ENCODE data around the gene TLR2.
"Not testable (repeated sequence)": the region's sequence is repeated elsewhere in the genome, so short reads cannot be mapped to it uniquely, and the experiment has no call there.

Gene TLR2

DNA sequence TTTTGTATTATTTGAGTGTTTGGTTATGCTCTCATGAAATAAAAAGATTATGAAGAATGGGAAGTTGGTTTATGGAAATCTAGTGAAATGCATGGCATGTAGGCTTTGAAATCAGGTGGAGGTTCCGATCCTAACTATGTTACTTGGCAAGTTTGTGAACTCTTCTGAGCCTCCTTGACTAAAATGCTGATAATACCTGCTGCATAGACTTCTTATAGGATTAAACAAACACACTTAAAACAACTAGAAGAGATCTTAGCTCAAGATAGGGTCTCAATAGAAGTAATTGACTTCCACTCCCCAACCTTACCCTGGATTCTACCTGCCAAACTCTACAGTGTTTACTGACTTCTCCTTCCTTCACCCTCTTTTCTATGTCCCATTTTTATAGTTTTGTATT is 22.2 kb upstream of the TLR2 start:
- no peak for DNase-seq (ENCODE audit: low read depth)

DNA sequence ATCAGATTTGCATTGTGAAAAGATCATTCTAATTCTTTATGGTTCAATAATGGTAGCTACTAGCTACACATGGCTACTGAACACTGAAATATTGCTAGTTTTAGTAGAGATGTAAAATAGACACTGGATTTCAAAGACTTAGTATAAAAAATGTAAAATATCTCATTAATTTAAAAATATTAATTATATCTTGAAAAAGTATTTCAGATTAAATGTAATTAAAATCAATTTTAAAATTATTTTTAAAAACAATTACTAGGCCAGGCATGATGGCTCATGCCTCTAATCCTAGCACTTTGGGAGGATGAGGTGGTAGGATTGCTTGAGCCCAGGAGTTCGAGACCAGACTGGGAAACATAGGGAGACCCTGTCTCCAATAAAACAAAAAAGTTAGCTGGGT is 20.4 kb upstream of the TLR2 start:
- DNase-seq (ENCODE audit: low read depth) = no peak

- DNase-seq (ENCODE audit: low read depth) = not testable (repeated sequence)
These were observed 17.6 kb upstream of the TLR2 start for GRCh38 chr4:153666505-153666904.

DNA sequence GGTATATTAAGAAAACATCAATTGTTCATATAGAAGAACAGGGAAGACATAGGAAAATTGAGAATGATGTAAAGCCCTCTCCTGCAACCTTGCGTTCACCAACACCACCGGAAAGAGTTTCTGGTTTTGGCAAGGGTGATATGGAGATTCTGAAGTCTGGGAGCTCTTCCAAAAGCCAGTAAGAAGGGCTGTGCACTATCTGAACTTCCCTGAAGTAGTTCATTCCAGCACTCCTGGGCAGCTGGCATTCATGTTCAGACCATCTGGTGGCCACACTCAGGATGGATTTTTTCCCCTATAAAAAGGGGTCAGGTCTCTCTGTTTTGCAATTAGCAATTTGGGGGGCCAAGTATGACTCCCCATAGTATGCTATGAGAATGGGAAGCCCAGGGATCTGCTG is 15.4 kb upstream of the TLR2 start:
- no peak for DNase-seq (ENCODE audit: low read depth)

DNA sequence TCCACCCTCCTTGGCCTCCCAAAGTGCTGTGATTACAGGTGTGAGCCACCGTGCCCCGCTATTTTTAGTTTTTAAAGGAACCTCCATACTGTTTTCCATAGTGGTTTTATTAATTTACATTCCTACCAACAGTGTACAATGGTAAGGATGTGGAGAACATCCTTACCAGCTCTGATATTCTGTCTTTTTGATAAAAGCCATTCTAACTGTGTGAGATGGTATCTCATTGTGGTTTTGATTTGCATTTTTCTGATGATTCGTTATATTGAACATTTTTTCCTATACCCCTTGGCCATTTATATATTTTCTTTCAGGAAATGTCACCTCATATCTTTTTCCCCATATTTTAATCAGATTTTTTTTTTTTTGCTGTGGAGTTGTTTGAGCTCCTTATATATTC is 14.2 kb upstream of the TLR2 start:
- no peak for DNase-seq (ENCODE audit: low read depth)

- no peak for DNase-seq (ENCODE audit: low read depth)
These were observed 7.6 kb upstream of the TLR2 start for GRCh38 chr4:153676486-153676885.

DNA sequence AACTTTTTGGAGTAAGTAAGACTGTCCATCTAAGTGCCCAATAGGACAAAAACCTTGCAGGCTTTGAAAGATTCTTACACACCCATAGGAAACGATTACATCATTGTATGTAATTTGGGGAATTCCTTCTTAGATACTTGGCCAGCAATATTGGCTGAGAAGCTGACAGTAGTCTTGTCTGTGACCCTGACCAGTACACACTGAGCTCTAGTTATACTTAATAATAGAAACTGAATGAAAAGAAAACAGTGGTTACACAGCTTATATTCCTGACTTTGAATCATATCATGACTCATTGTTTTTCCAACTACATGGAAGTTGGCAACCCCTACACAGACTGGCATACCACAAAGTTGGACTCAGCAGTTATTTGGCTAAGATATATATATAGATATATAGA is 7.1 kb upstream of the TLR2 start:
- no peak for DNase-seq (ENCODE audit: low read depth)

DNA sequence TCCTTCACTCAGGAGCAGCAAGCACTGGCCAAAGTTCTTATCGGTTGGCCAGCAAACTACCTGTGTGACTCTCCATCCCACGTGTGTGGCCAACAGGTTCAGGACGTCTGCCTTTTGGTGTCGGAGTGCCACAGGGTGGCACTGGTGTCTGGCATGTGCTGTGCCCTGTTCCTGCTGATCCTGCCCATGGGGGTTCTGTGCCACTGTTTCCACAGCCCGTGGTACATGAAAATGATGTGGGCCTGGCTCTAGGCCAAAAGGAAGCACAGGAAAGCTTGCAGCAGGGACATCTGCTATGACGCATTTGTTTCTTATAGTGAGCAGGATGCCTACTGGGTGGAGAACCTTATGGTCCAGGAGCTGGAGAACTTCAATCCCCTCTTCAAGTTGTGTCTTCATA is 4.6 kb upstream of the TLR2 start:
- DNase-seq (ENCODE audit: low read depth) = no peak

GRCh38 chr4:153683763-153684181 is 308 bp upstream of the TLR2 start:
- no peak for DNase-seq (ENCODE audit: low read depth)

- no peak for DNase-seq (ENCODE audit: low read depth)
These were observed 891 bp downstream of the TLR2 start for GRCh38 chr4:153684971-153685371.

- no peak for DNase-seq (ENCODE audit: low read depth)
These were observed 20.4 kb downstream of the TLR2 start for GRCh38 chr4:153704522-153704921.

DNA sequence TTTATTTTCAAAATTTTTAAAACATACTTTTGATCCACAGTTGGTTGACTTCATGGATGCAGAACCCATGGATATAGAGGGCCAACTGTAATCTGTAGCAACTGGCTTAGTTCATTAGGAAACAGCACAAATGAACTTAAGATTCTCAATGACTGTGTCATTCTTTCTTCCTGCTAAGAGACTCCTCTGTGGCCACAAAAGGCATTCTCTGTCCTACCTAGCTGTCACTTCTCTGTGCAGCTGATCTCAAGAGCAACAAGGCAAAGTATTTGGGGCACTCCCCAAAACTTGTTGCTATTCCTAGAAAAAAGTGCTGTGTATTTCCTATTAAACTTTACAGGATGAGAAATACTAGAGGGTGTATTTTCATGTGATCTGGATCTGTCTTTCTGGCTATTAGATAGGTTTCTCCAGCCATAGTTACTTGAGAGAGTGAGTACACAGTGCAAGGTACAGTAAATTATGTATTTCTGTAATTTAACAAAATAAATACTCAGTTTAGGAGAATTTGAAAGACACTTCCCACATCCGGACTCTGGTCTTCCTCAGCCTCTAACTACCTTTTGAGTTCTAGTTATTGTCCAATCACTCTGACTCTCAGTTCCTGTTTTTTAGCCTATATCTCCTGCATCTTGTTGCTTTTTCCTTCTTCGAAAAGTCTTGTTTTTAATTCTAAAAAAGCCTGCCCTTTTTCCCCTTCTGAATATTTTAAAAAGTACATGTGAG is 21.8 kb downstream of the TLR2 start:
- DNase-seq (ENCODE audit: low read depth) = no peak

DNA sequence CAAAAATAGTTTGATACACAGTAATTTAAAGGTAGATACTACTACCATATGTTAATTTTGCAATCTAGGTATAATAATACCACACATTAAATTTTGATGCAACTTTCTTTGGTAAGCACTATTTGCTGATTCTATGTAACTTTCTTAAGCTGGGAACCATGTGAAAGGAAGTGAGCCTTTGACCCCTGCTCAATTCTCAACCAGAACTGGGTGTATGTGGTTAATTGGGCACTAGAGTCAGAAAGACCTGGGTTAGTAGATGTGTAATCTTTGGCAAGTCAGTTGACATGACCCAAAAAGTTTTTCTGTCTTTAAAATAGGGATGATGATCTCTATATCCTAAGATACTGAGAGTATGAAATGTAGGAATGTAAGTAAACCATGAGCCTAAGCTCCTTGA is 22.4 kb downstream of the TLR2 start:
- no peak for DNase-seq (ENCODE audit: low read depth)

DNA sequence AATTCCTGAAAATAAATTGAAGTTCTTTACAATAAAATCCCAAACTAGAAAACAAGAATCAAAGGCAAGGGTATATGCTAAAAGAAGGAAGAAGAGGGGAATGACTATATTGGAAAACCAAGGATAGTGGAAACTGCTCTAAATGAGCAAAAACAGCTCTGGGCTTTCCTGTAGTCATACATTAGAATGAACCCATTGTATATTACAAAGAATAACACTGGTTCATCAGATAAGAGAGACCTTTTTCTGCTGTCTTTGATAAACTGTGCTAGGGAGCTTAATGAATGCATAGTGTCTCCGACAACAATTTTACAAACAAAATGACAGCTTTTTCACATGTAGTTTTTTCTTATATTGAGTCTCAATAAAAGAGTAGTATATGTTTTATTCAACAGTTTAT is 26.6 kb downstream of the TLR2 start:
- DNase-seq (ENCODE audit: low read depth) = no peak

DNA sequence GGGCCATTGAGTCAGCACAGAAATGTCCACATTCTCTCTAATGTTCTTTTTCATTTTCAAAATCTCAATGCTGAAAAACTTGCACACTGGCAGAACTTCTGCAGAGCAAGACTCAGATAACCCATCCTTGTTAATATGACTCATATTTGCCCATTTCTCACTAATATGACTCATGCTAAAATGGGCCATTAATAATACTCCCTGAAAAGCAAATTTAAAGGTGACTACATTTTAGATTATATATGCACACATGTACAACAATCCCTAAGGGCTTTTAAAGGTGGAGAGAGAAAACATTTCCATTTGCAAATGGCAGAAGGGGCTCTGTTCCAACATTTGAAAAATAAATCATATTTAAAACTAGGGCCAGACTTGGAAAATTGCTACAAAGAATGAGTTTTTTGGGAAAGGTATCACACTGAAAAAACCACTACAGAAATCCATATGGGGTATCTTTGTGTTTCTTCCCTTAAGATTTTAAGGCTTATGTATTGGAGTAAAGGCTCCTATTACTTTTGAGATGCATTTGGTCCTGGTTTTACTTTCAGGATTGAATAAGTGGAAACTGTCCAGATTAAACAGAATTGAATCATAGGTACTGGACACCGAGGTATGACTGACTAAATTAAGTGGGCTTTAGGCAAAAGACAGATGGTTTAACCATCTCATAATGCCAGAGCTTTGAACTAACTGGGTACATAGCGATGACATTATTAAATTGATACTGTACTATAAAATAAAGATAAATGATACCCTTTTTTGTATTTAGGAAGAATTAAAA is 30.0 kb downstream of the TLR2 start:
- no peak for DNase-seq (ENCODE audit: low read depth)

DNA sequence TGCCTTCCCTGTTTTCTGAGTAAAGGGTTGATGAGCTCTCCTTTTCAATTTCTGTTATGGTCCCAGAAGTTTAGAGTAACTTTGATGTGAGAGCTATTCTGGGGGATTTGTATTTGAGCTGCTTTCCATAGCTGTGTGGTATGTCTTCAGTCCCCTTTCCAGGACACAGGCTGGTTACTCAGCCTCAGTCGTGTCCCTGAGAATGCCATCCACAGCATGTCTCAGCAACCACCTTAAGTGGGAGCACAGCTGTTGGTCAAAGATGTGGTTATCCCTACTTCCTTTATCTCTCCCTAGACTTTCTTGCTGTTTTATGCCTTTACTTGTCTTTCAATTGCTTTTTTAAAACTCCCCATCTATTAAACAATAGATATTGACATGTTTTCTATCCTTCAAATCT is 38.0 kb downstream of the TLR2 start:
- DNase-seq (ENCODE audit: low read depth) = no peak

DNA sequence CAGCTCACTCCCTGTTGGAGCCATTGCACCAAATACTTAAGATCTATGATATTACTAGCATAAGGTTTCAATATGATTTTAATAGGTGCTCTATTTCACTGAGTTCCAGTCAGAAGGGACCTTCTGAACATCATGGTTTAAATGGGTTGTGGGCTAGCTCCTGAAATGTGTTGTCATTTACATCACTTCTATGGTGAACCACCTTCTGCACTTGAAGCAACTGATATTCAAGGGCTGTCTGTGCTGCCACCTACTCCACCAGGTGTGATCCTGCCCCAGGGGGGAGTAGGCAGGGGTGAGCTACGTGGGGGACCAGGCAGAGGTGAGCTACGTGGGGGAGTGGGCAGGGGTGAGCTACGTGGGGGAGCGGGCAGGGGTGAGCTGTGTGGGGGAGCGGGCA is 40.5 kb downstream of the TLR2 start:
- no peak for DNase-seq (ENCODE audit: low read depth)

DNA sequence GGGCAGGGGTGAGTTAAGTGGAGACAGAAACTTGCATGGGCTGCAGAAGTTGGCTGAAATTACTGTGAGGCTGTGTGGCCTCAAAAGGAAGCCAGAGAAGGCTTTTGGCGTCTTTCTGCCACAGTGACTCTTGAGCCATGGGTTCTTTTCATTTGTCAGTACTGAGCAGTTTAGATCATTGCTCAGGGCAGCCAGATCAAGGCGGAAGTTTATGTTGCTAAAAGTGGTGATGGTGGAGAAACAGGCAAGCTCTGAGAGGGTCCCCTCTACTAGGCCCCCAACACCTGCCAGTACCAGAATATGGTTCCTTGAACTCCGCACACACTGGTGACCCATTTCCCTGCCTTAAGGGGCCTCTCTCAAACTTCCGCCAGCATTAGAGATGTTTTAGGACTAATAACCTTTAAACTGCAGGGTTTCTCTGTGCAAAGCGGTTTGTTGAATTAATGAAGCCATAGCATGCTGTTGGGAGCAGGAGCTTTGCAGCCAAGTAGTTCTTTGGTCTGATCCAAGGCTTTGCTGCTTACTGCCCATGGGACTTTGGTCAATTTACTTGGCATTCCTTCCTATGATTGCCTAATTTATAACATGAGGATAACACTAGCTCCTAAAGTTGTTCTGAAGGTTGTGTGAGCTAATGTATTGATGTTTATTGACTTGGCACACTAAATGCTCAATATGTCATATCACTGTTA is 41.2 kb downstream of the TLR2 start:
- no peak for DNase-seq (ENCODE audit: low read depth)

DNA sequence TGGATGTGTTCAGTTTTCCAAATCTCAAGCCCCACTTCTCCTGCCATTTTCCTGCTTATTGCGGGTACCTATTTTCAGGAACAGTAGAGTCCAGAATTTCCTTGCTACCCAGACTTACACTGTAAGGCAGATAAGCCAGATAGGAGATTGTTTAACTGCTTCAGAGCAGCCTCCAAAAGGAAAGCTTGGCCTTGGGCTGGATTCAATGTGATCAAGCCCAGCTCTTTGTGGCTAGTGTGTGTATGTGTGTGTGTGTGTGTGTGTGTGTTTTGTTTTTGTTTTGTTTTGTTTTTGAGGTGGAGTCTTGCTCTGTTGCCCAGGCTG is 41.7 kb downstream of the TLR2 start:
- DNase-seq (ENCODE audit: low read depth) = no peak

DNA sequence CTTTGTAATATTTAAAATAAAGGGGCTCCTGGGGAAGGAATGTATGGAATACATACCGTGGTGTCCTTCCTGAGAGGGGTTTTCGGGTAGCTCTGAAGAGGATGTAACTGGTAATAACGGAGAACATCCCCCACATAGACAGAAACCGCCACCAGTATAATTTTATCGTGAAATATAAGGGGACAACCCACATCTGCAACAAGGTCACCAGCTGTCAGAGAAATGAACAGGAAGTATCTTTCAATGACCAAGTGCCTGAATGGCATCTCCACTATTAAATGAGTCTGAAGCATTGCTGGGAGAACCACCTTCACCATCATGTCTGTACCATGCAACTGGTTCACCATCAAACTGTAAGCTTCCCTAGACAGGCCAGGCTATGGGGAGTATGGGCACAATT is 44.1 kb downstream of the TLR2 start:
- DNase-seq (ENCODE audit: low read depth) = no peak

GRCh38 chr4:153728660-153729059 is 44.6 kb downstream of the TLR2 start:
- DNase-seq (ENCODE audit: low read depth) = no peak

DNA sequence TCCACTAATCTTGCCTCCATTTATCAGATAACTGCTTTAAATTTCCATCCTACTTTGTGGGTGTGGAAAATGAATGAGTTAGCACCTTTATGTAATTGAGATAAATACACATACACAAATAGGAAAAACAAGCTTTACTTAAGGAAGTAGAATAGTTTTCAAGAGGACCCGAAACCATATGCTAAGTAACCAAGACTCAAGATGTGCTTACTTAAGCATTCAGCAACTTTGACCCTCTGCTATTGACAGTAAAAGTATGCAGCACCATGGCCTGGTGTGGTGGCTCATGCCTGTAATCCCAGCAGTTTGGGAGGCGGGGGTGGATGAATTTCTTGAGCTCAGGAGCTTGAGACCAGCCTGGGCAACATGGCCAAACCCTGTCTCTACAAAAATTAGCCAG is 45.8 kb downstream of the TLR2 start:
- DNase-seq (ENCODE audit: low read depth) = no peak

- peak; percentile 61 for DNase-seq (ENCODE audit: low read depth)
These were observed 47.2 kb downstream of the TLR2 start for GRCh38 chr4:153731239-153731638.

Measured in GM04504 (cell line).